GM18502 (cell line): ENCODE results near the gene MYL10.

Experiments used
- ATAC-seq: cut with Tn5 transposase; IDR thresholded peaks from one replicate; pipeline ENCODE4 v1.9.1; 2021; ENCODE audit warnings: mild to moderate bottlenecking; ENCODE audit not compliant: unreplicated experiment, poor library complexity

Gene MYL10

GRCh38 chr7:101629171-101629570 lies at the start of gene MYL10:
TSS of gene MYL10 (minus strand) at chr7:101629296. CDS start at chr7:101629118, 178 bp downstream.
- no peak for ATAC-seq

GRCh38 chr7:101678658-101679057 lies 49.6 kb upstream of the MYL10 start:
- no peak for ATAC-seq

GRCh38 chr7:101677797-101678479 lies 48.8 kb upstream of the MYL10 start:
- ATAC-seq = no peak

- ATAC-seq = no peak
Observed at GRCh38 chr7:101677391-101677790, 48.3 kb upstream of the MYL10 start.

GRCh38 chr7:101676956-101677355 lies 47.9 kb upstream of the MYL10 start:
- no peak for ATAC-seq

- ATAC-seq = no peak
Observed at GRCh38 chr7:101676062-101676598, 47.0 kb upstream of the MYL10 start.

GRCh38 chr7:101674439-101674838 lies 45.3 kb upstream of the MYL10 start:
- ATAC-seq = no peak

- ATAC-seq = no peak
Observed at GRCh38 chr7:101673951-101674350, 44.9 kb upstream of the MYL10 start.

GRCh38 chr7:101673315-101673714 lies 44.2 kb upstream of the MYL10 start:
- ATAC-seq = no peak

- no peak for ATAC-seq
Observed at GRCh38 chr7:101671371-101672356, 42.6 kb upstream of the MYL10 start.

GRCh38 chr7:101669307-101669706 lies 40.2 kb upstream of the MYL10 start:
- ATAC-seq = no peak

- ATAC-seq = no peak
Observed at GRCh38 chr7:101668726-101669125, 39.6 kb upstream of the MYL10 start.

GRCh38 chr7:101667920-101668319 lies 38.8 kb upstream of the MYL10 start:
- no peak for ATAC-seq

- ATAC-seq = no peak
Observed at GRCh38 chr7:101667399-101667798, 38.3 kb upstream of the MYL10 start.

- no peak for ATAC-seq
Observed at GRCh38 chr7:101666741-101667140, 37.6 kb upstream of the MYL10 start.

GRCh38 chr7:101666293-101666692 lies 37.2 kb upstream of the MYL10 start:
- ATAC-seq = no peak

- no peak for ATAC-seq
Observed at GRCh38 chr7:101664893-101665471, 35.9 kb upstream of the MYL10 start.

GRCh38 chr7:101664436-101664835 lies 35.3 kb upstream of the MYL10 start:
- no peak for ATAC-seq

GRCh38 chr7:101663747-101664146 lies 34.7 kb upstream of the MYL10 start:
- ATAC-seq = no peak

- no peak for ATAC-seq
Observed at GRCh38 chr7:101662447-101662998, 33.4 kb upstream of the MYL10 start.
